Heart left ventricle (tissue), 16 donors: ENCODE measurements around the gene BRCA2. TPM values are rescaled to one million over a fixed set of nuclear protein-coding genes. Genes with fewer than 3 reads are reported as not detected.
"Not testable (repeated sequence)": the region's sequence is repeated elsewhere in the genome, so short reads cannot be mapped to it uniquely, and the experiment has no call there.

Experiments used
- ATAC-seq, 4 donors: fragments of 200-7000 bp; cut with Tn5 transposase; one replicate each; pipeline ENCODE4 v1.9.1; 2020 to 2022; ENCODE audit warnings: moderate library complexity in 4 of 4, mild to moderate bottlenecking in 3 of 4, moderate number of reproducible peaks in 1 of 4
- DNase-seq, 5 donors: peaks; one replicate each; pipeline ENCODE4 v3.0.0-alpha.2; 2020
- H3K27ac ChIP-seq, 12 donors: fragments of 200-600 bp; sonication (generic) in 4 of 12; one replicate each; pipeline versions ENCODE4 v1.5.0 to v1.8.0; 2016 to 2022; ENCODE audit warnings: mild to moderate bottlenecking in 2 of 12
- H3K27me3 ChIP-seq, 9 donors: fragments of 200-600 bp; sonication (generic) in 2 of 9; one replicate each; pipeline versions ENCODE4 v1.5.1 to v1.8.0; 2016 to 2022; ENCODE audit warnings: mild to moderate bottlenecking in 3 of 9
- H3K36me3 ChIP-seq, 9 donors: fragments of 200-600 bp; sonication (generic) in 2 of 9; one replicate each; pipeline versions ENCODE4 v1.5.0 to v1.8.0; 2018 to 2022; ENCODE audit warnings: mild to moderate bottlenecking in 2 of 9
- H3K4me1 ChIP-seq, 12 donors: fragments of 200-600 bp; sonication (generic) in 4 of 12; one replicate each; pipeline versions ENCODE4 v1.5.0 to v1.8.0; 2016 to 2022; ENCODE audit warnings: mild to moderate bottlenecking in 3 of 12
- H3K4me3 ChIP-seq, 12 donors: fragments of 200-600 bp; sonication (generic) in 4 of 12; one replicate each; pipeline versions ENCODE4 v1.5.0 to v1.8.0; 2017 to 2022; ENCODE audit warnings: mild to moderate bottlenecking in 9 of 12, moderate library complexity in 4 of 12
- H3K9me3 ChIP-seq, 12 donors: fragments of 200-600 bp; sonication (generic) in 4 of 12; one replicate each; pipeline versions ENCODE4 v1.5.0 to v1.8.0; 2016 to 2022; ENCODE audit warnings: mild to moderate bottlenecking in 1 of 12
- POLR2A ChIP-seq, 2 donors: fragments of 450-650 bp; IDR thresholded peaks; one replicate each; pipeline ENCODE4 v1.6.1; 2017; ENCODE audit warnings: antibody characterized with exemption in 2 of 2, mild to moderate bottlenecking in 2 of 2, moderate library complexity in 2 of 2
- WGBS, 4 donors: extraction: QIAGEN DNeasy Blood & Tissue Kit in 2 of 4; methylation state at CpG; one replicate each; pipeline versions ENCODE4 v1.1.5 to v1.1.7; 2013 to 2018; 5-methylcytosine and 5-hydroxymethylcytosine counted together
- intact Hi-C, 10 donors: fragments of 100-400 bp; cut with DNase I; formaldehyde crosslinking; loops; one replicate each; pipeline versions ENCODE4 v1.11.1 to v1.14.2; 2022
- polyA plus RNA-seq, 2 donors: library from polyadenylated mRNA; stranded (reverse); fragments of 200-250 nt; gene quantifications; one replicate each; pipeline ENCODE4 v1.2.3, GENCODE V29; 2013
- total RNA-seq, 9 donors: library from RNA; depleted of rRNA in 2 of 9; stranded (reverse); fragments of >200 nt in 2 of 9; fragmentation: NEBNext Ultra II Directional in 3 of 9; extraction: Animal tissue kit (Norgen Biotek cat#: 25700) in 3 of 9; gene quantifications; one replicate each; pipeline versions ENCODE4 v1.1.0 to v1.2.4, GENCODE V29; 2016 to 2023
- TF ChIP-seq, protein P1 (sequence below), 12 donors: fragments of 200-600 bp; sonication (generic) in 4 of 12; IDR thresholded peaks; one replicate each; pipeline versions ENCODE4 v1.5.0 to v1.8.0; 2018 to 2022; ENCODE audit warnings: antibody characterized with exemption in 12 of 12, mild to moderate bottlenecking in 5 of 12
- donor health status: ischemic (EF 13 %, LVEDD 7.1; RV severe dilation, severe dysfunction).
- donor health status: healthy with polysubstance abuse.
- donor health status: DM: no; HTN: yes; CAD: no.
- donor health status: DM: no; HTN: no; CAD: no.
- donor health status: ischemic (EF 25% LVEDD 6.9; RV normal size, moderate dysfunction).
- donor health status: ischemic (EF 25% LVEDD 5.7; RV mildly dilated, moderate dysfunction).
- donor health status: healthy.
- donor health status: DM: yes; HTN: yes; CAD: no.
- donor health status: ischemic (EF 35%, LVEDD 5.7; RV mildly dilated, moderate dysfunction).
- donor health status: nonischemic (EF 11% LVEDD 7.7; RV severe dilation, severe dysfunction).
- donor health status: DM: yes; HTN: yes; CAD: no.
- donor health status: PGD.
- donor health status: ischemic (EF 29% LVEDD 5.4; RV normal size, mild dysfunction).
- donor health status: nonischemic (EF 23%, LVEDD 6.1; RV moderate dilation, normal function).

Gene BRCA2
- total and polyA plus RNA-seq, 11 donors, result 0.04 to 5.2 (median 0.28) TPM

DNA sequence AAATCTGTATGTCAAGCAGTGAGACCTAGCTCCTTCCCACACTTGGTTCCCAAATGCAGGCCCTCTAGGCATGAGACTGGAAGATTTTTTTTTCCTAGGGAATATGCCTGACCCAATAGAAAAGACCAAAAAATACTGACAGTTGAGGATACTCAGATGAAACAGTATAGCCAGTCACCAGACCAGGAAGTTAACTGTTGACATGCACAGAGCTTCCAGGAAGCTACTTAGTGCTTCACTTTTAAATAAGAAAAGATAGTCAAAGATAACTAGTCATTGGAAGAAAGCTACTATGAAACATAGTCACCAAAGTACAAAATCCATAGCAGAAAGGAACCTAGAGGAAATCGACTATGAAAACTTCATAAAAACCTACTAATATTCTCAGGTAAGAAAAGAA, 32.3 kb downstream of the BRCA2 start:
- Histone ChIP-seq H3K27me3 (no peaks in the 10 kb centered on the region), H3K36me3 (no peaks in the 10 kb centered on the region), H3K4me1 (no peaks in the 10 kb centered on the region), H3K4me3 (no peak overlapping the region), H3K9me3 (no peaks in the 10 kb centered on the region), H3K27ac (no peak overlapping the region)
- TF ChIP-seq, protein P1, sequence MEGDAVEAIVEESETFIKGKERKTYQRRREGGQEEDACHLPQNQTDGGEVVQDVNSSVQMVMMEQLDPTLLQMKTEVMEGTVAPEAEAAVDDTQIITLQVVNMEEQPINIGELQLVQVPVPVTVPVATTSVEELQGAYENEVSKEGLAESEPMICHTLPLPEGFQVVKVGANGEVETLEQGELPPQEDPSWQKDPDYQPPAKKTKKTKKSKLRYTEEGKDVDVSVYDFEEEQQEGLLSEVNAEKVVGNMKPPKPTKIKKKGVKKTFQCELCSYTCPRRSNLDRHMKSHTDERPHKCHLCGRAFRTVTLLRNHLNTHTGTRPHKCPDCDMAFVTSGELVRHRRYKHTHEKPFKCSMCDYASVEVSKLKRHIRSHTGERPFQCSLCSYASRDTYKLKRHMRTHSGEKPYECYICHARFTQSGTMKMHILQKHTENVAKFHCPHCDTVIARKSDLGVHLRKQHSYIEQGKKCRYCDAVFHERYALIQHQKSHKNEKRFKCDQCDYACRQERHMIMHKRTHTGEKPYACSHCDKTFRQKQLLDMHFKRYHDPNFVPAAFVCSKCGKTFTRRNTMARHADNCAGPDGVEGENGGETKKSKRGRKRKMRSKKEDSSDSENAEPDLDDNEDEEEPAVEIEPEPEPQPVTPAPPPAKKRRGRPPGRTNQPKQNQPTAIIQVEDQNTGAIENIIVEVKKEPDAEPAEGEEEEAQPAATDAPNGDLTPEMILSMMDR (IDR thresholded peaks at IDR 0.05), result no peak
- TF ChIP-seq POLR2A (IDR thresholded peaks at IDR 0.05), result no peak
- DNase-seq, result no peak
- intact Hi-C loops, result no loop called here
- no peak for ATAC-seq
- 39 to 98% (median 96%) methylated on average over 1 of the region's 1 CpG for WGBS, 4 donors

DNA sequence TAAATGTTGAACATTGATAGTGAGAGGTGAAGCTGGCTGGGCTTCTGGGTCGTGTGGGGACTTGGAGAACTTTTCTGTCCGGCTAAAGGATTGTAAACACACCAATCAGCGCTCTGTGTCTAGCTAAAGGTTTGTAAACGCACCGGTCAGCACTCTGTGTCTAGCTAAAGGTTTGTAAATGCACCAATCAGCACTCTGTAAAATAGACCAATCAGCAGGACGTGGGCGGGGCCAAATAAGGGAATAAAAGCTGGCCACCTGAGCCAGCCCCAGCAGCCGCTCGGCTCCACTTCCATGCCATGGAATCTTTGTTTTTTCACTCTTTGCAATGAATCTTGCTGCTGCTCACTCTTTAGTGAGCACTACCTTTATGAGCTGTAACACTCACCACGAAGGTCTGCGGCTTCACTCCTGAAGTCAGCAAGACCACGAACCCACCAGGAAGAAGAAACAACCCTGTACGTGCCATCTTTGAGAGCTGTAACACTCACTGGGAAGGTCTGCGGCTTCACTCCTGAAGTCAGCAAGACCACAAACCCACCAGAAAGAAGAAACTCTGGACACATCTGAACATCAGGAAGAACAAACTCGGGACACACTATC, 35.6 kb downstream of the BRCA2 start:
- H3K27ac ChIP-seq, DNase-seq, H3K36me3 ChIP-seq, H3K9me3 ChIP-seq, H3K4me3 ChIP-seq, ATAC-seq, intact Hi-C loops, H3K4me1 ChIP-seq, H3K27me3 ChIP-seq: not testable (repeated sequence)
- WGBS, 4 donors, result 93 to 99% (median 96%) methylated on average over 15 of the region's 15 CpGs

DNA sequence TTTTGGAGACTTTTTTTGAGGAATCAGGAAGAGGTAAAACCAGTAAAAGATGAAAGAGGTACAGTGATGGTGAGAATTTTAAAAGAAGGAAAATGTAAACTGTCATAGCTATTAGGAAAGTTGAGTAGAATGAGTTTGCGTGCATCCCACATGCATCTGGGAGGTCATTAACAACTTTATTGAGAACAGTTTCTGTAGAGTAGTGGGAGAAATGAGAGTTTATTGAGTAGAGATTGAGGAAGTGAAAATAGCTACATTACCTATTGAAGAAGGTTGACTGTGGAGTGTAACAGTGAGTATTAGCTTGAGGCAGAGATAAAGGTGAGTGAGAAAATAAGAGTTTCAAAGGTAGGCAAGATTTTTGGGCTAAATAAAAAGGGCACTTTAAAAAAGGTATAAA, 38.7 kb downstream of the BRCA2 start:
- no peaks in the 10 kb centered on the region for H3K36me3 ChIP-seq
- no peaks in the 10 kb centered on the region for H3K27me3 ChIP-seq
- ATAC-seq (no peak), DNase-seq (no peak)
- no peak for TF ChIP-seq POLR2A (IDR thresholded peaks at IDR 0.05)
- TF ChIP-seq, protein P1 (IDR thresholded peaks at IDR 0.05), result no peak
- H3K4me1 ChIP-seq, result no peaks in the 10 kb centered on the region
- no peak overlapping the region for H3K4me3 ChIP-seq
- 94 to 100% (median 99%) methylated on average over 1 of the region's 1 CpG for WGBS, 4 donors
- intact Hi-C loops, result no loop called here
- H3K27ac ChIP-seq, result no peak overlapping the region
- H3K9me3 ChIP-seq, result no peaks in the 10 kb centered on the region

DNA sequence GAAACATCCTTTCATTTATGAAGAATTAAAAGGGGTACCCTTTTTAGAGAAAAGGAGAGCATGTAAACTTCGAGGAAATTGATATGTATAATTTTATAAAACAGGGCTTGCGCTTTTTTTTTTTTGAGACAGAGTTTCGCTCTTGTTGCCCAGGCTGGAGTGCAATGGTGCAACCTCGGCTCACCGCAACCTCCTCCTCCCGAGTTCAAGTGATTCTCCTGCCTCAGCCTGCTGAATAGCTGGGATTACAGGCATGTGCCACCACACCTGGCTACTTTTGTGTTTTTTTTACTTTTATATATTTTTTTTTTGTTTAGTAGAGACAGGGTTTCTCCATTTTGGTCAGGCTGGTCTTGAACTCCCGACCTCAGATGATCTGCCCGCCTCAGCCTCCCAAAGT, 40.6 kb downstream of the BRCA2 start:
- 95 to 98% (median 97%) methylated on average over 8 of the region's 8 CpGs for WGBS, 4 donors
- H3K27me3 ChIP-seq, H3K4me1 ChIP-seq, H3K36me3 ChIP-seq, H3K4me3 ChIP-seq, ATAC-seq, H3K27ac ChIP-seq, intact Hi-C loops, DNase-seq, H3K9me3 ChIP-seq: not testable (repeated sequence)

DNA sequence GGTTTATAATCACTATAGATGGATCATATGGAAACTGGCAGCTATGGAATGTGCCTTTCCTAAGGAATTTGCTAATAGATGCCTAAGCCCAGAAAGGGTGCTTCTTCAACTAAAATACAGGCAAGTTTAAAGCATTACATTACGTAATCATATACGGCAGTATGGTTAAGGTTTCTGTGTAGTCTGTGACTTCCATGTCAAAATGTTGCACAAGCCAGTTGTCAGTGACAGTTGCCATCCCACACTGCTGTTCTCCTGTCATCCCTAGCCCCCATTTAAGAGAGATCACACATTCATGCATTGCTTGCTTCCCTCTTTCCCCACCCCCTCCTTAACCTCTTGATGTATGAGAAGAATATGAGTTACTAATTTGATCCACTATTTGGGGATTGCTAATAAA, 47.3 kb downstream of the BRCA2 start:
- Histone ChIP-seq H3K36me3 (no peaks in the 10 kb centered on the region), H3K27ac (no peak overlapping the region), H3K4me3 (no peak overlapping the region), H3K27me3 (no peaks in the 10 kb centered on the region), H3K9me3 (peaks cover 0 to 8% (median 0%) of the 10 kb centered on the region in 12 donors), H3K4me1 (no peaks in the 10 kb centered on the region)
- no peak for DNase-seq
- no peak for TF ChIP-seq POLR2A (IDR thresholded peaks at IDR 0.05)
- TF ChIP-seq, protein P1 (IDR thresholded peaks at IDR 0.05), result no peak
- 91 to 98% (median 92%) methylated on average over 2 of the region's 2 CpGs for WGBS, 4 donors
- intact Hi-C loops, result no loop called here
- ATAC-seq, result no peak
